ENCODE results near the gene EPHA5.

EPHA5 gene

DNA sequence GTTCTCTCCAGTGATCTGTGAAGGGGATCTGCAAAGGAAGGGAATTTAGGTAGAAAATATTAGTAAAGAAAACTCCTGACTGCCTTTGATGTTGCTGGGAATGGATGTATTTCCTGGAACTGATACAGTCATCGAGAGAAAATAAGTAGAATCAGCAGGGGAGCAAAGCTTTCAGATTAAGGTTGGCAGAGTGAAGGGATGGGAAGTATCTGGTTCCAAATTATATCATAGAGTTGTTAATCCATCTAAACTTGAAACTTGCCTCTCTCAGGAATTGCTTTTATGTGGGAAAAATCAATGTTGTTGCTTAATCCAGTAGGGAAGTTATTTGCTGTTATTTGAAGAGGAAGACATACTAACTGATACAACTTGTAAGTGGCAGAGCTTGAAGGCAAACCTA is 19.3 kb downstream of the EPHA5 start:
- no peaks in the 10 kb centered on the region for H3K79me1 ChIP-seq (ENCODE audit: low read length)
- H2BK5ac ChIP-seq (ENCODE audit: low read depth, low read length, poor library complexity): no peak overlapping the region
- no peak overlapping the region for H3K9ac ChIP-seq (ENCODE audit: low read length)
- H3K18ac ChIP-seq (ENCODE audit: low read length): no peak overlapping the region
- no peak overlapping the region for H2BK12ac ChIP-seq (ENCODE audit: low read length)
- no peak overlapping the region for H4K8ac ChIP-seq (ENCODE audit: low read depth, low read length)
- H2AK5ac ChIP-seq (ENCODE audit: low read length): no peak overlapping the region
- no peak overlapping the region for H3K14ac ChIP-seq (ENCODE audit: low read length)
- H3K4me2 ChIP-seq (ENCODE audit: low read length): no peak overlapping the region
- no peak overlapping the region for H4K91ac ChIP-seq (ENCODE audit: low read depth, low read length)
- no peak overlapping the region for H2BK120ac ChIP-seq (ENCODE audit: insufficient read depth, low read length, poor library complexity)
- H3K23ac ChIP-seq (ENCODE audit: low read length): no peak overlapping the region
- no peak overlapping the region for H2AFZ ChIP-seq (ENCODE audit: insufficient read depth, low read length, poor library complexity)
- no peaks in the 10 kb centered on the region for H3K4me1 ChIP-seq (ENCODE audit: control insufficient read depth in 1 of 2, insufficient read depth in 2 of 2, low read length in 2 of 2)
- H3K27ac ChIP-seq (ENCODE audit: low read depth, low read length): no peak overlapping the region
- no peaks in the 10 kb centered on the region for H3K36me3 ChIP-seq (ENCODE audit: control insufficient read depth in 1 of 2, insufficient read depth in 2 of 2, low read length in 2 of 2)
- no CpG with 5 or more reads among the region's 1 CpG for WGBS (ENCODE audit: extremely low coverage, insufficient coverage, insufficient read length)
- DNase-seq: no peak
- no peak overlapping the region for H3K4me3 ChIP-seq (ENCODE audit: low read depth, low read length)
- no peak overlapping the region for H4K12ac ChIP-seq (ENCODE audit: low read depth, low read length)
- no peaks in the 10 kb centered on the region for H3K79me2 ChIP-seq (ENCODE audit: control insufficient read depth, insufficient read depth, low read length, poor library complexity)
- H3K27me3 ChIP-seq (ENCODE audit: insufficient read depth, low read length): no peaks in the 10 kb centered on the region
- H3K9me3 ChIP-seq (ENCODE audit: insufficient read depth, low read depth, low read length): no peaks in the 10 kb centered on the region
- H3K4ac ChIP-seq (ENCODE audit: low read depth, low read length): no peak overlapping the region

DNA sequence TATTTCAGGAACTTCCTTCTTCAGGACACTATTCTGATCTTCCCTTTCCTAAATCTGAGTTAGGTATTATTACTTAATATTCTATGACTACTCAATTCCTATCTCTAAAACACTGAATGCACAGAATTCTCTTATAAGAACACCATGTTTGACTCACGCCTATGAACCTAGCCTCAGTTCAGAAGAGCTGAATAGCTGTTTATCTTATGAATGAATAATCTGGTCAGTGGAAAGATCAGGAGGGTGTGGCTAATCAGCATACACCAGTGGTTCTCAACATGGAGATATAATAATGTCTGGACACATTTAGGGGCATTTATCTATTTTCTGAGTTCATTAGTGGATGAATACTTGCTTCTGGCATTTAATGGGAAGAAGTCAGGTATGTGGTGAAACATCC is 24.2 kb downstream of the EPHA5 start:
- no peak for DNase-seq
- H3K23ac ChIP-seq (ENCODE audit: low read length): no peak overlapping the region
- H2AK5ac ChIP-seq (ENCODE audit: low read length): no peak overlapping the region
- H4K8ac ChIP-seq (ENCODE audit: low read depth, low read length): no peak overlapping the region
- no peaks in the 10 kb centered on the region for H3K79me1 ChIP-seq (ENCODE audit: low read length)
- H3K9me3 ChIP-seq (ENCODE audit: insufficient read depth, low read depth, low read length): no peaks in the 10 kb centered on the region
- H3K9ac ChIP-seq (ENCODE audit: low read length): no peak overlapping the region
- H3K36me3 ChIP-seq (ENCODE audit: control insufficient read depth in 1 of 2, insufficient read depth in 2 of 2, low read length in 2 of 2): no peaks in the 10 kb centered on the region
- H2BK120ac ChIP-seq (ENCODE audit: insufficient read depth, low read length, poor library complexity): no peak overlapping the region
- H2AFZ ChIP-seq (ENCODE audit: insufficient read depth, low read length, poor library complexity): no peak overlapping the region
- WGBS (ENCODE audit: extremely low coverage, insufficient coverage, insufficient read length): no CpG with 5 or more reads among the region's 1 CpG
- H3K79me2 ChIP-seq (ENCODE audit: control insufficient read depth, insufficient read depth, low read length, poor library complexity): no peaks in the 10 kb centered on the region
- H2BK5ac ChIP-seq (ENCODE audit: low read depth, low read length, poor library complexity): no peak overlapping the region
- no peak overlapping the region for H2BK12ac ChIP-seq (ENCODE audit: low read length)
- no peak overlapping the region for H3K4me3 ChIP-seq (ENCODE audit: low read depth, low read length)
- no peak overlapping the region for H3K4ac ChIP-seq (ENCODE audit: low read depth, low read length)
- H3K27me3 ChIP-seq (ENCODE audit: insufficient read depth, low read length): no peaks in the 10 kb centered on the region
- H4K91ac ChIP-seq (ENCODE audit: low read depth, low read length): no peak overlapping the region
- no peak overlapping the region for H3K4me2 ChIP-seq (ENCODE audit: low read length)
- no peak overlapping the region for H3K27ac ChIP-seq (ENCODE audit: low read depth, low read length)
- H3K4me1 ChIP-seq (ENCODE audit: control insufficient read depth in 1 of 2, insufficient read depth in 2 of 2, low read length in 2 of 2): no peaks in the 10 kb centered on the region
- H3K14ac ChIP-seq (ENCODE audit: low read length): no peak overlapping the region
- H3K18ac ChIP-seq (ENCODE audit: low read length): no peak overlapping the region
- H4K12ac ChIP-seq (ENCODE audit: low read depth, low read length): no peak overlapping the region

DNA sequence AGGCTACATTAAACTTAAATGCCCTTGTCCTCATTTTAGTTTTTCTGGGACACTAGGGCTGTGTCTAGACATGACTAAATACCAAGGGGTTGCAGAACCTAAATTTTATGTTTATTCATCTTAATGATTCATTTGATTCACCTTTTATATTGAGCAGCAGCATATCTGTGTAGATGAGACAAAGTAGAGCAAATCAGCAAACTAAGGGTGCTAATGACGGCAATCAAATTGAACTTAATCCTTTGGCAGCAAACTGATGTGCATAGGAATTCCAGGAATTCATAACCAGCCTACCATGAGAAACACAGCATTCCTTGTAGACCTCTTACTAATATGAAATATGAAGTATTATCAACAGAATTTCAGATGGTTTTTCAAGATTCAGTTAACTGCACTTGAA is 25.1 kb downstream of the EPHA5 start:
- no CpG with 5 or more reads among the region's 1 CpG for WGBS (ENCODE audit: extremely low coverage, insufficient coverage, insufficient read length)
- H3K4me3 ChIP-seq (ENCODE audit: low read depth, low read length): no peak overlapping the region
- no peak overlapping the region for H3K23ac ChIP-seq (ENCODE audit: low read length)
- H4K12ac ChIP-seq (ENCODE audit: low read depth, low read length): no peak overlapping the region
- DNase-seq: no peak
- H3K4me2 ChIP-seq (ENCODE audit: low read length): no peak overlapping the region
- H3K4me1 ChIP-seq (ENCODE audit: control insufficient read depth in 1 of 2, insufficient read depth in 2 of 2, low read length in 2 of 2): no peaks in the 10 kb centered on the region
- H3K4ac ChIP-seq (ENCODE audit: low read depth, low read length): no peak overlapping the region
- H3K79me1 ChIP-seq (ENCODE audit: low read length): no peaks in the 10 kb centered on the region
- no peak overlapping the region for H4K8ac ChIP-seq (ENCODE audit: low read depth, low read length)
- H2BK120ac ChIP-seq (ENCODE audit: insufficient read depth, low read length, poor library complexity): no peak overlapping the region
- no peaks in the 10 kb centered on the region for H3K27me3 ChIP-seq (ENCODE audit: insufficient read depth, low read length)
- H3K18ac ChIP-seq (ENCODE audit: low read length): no peak overlapping the region
- no peaks in the 10 kb centered on the region for H3K36me3 ChIP-seq (ENCODE audit: control insufficient read depth in 1 of 2, insufficient read depth in 2 of 2, low read length in 2 of 2)
- no peaks in the 10 kb centered on the region for H3K9me3 ChIP-seq (ENCODE audit: insufficient read depth, low read depth, low read length)
- H3K79me2 ChIP-seq (ENCODE audit: control insufficient read depth, insufficient read depth, low read length, poor library complexity): no peaks in the 10 kb centered on the region
- H2AK5ac ChIP-seq (ENCODE audit: low read length): no peak overlapping the region
- no peak overlapping the region for H2BK5ac ChIP-seq (ENCODE audit: low read depth, low read length, poor library complexity)
- no peak overlapping the region for H4K91ac ChIP-seq (ENCODE audit: low read depth, low read length)
- H2AFZ ChIP-seq (ENCODE audit: insufficient read depth, low read length, poor library complexity): no peak overlapping the region
- H3K27ac ChIP-seq (ENCODE audit: low read depth, low read length): no peak overlapping the region
- no peak overlapping the region for H2BK12ac ChIP-seq (ENCODE audit: low read length)
- no peak overlapping the region for H3K9ac ChIP-seq (ENCODE audit: low read length)
- no peak overlapping the region for H3K14ac ChIP-seq (ENCODE audit: low read length)

DNA sequence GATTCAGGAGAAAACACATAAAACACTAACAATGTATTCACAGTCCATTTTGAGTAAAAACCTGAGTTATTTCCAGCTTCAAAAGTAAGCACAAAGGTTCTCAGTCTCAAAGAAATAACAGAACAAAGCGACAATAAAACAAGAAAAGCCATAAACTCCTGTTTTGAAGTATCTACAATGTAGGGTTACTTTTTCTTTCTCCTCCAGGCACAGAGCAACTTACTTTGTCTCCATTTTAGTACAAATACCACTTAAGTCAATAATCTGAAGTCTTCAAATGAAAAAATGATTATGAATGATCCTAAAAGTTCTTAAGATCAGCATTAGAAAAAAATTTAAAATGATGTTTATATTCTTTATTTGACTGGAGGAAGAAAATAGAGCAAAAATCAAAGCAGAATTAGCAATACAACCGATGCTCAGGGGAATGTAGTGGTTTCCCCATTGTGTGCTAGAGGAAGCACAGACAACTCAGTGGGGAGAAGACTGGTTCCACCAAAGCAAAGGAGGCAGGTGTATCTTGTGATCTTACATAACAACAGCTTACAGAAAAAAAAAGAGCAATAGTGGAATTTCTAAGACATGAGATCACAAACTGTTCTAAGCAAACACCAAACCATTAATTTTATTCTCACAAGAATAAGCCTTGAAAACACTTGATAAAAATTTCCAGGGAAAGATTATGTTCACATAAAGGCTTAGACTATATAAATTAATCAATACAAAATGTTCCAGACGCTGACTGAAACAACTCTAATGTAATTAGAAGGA is 35.1 kb downstream of the EPHA5 start:
- Histone ChIP-seq H2AFZ (ENCODE audit: insufficient read depth, low read length, poor library complexity) (no peak overlapping the region), H2BK120ac (ENCODE audit: insufficient read depth, low read length, poor library complexity) (no peak overlapping the region), H2BK12ac (ENCODE audit: low read length) (no peak overlapping the region), H3K79me1 (ENCODE audit: low read length) (no peaks in the 10 kb centered on the region), H3K4me1 (ENCODE audit: control insufficient read depth in 1 of 2, insufficient read depth in 2 of 2, low read length in 2 of 2) (no peaks in the 10 kb centered on the region), H3K27ac (ENCODE audit: low read depth, low read length) (no peak overlapping the region), H3K18ac (ENCODE audit: low read length) (no peak overlapping the region), H3K9ac (ENCODE audit: low read length) (no peak overlapping the region), H2BK5ac (ENCODE audit: low read depth, low read length, poor library complexity) (no peak overlapping the region), H3K14ac (ENCODE audit: low read length) (no peak overlapping the region), H4K91ac (ENCODE audit: low read depth, low read length) (no peak overlapping the region), H3K27me3 (ENCODE audit: insufficient read depth, low read length) (no peaks in the 10 kb centered on the region), H3K23ac (ENCODE audit: low read length) (no peak overlapping the region), H3K4ac (ENCODE audit: low read depth, low read length) (no peak overlapping the region), H3K36me3 (ENCODE audit: control insufficient read depth in 1 of 2, insufficient read depth in 2 of 2, low read length in 2 of 2) (no peaks in the 10 kb centered on the region), H3K4me2 (ENCODE audit: low read length) (no peak overlapping the region), H3K79me2 (ENCODE audit: control insufficient read depth, insufficient read depth, low read length, poor library complexity) (no peaks in the 10 kb centered on the region), H4K12ac (ENCODE audit: low read depth, low read length) (no peak overlapping the region), H2AK5ac (ENCODE audit: low read length) (no peak overlapping the region), H4K8ac (ENCODE audit: low read depth, low read length) (no peak overlapping the region), H3K9me3 (ENCODE audit: insufficient read depth, low read depth, low read length) (no peaks in the 10 kb centered on the region), H3K4me3 (ENCODE audit: low read depth, low read length) (no peak overlapping the region)
- no CpG with 5 or more reads among the region's 3 CpGs for WGBS (ENCODE audit: extremely low coverage, insufficient coverage, insufficient read length)
- DNase-seq: no peak
